Spleen (tissue), 11 donors: ENCODE measurements around the gene TTLL5. TPM values are rescaled to one million over a fixed set of nuclear protein-coding genes. Genes with fewer than 3 reads are reported as not detected.

Experiments
- DNase-seq: peaks from one replicate; pipeline ENCODE4 v3.0.0-alpha.2; 2020
- H3K27ac ChIP-seq, 8 donors: fragments of 200-600 bp; sonication (generic) in 7 of 8; 1 replicate in 4 of 8; 2 replicates in 4 of 8; pipeline versions ENCODE4 v1.5.0 to v1.8.0; 2016 to 2021; ENCODE audit warnings: inconsistent platforms in 4 of 8, mild to moderate bottlenecking in 4 of 8, moderate library complexity in 1 of 8
- H3K27me3 ChIP-seq, 7 donors: fragments of 200-600 bp; sonication (generic) in 6 of 7; replicated peaks in 1 of 7; 1 replicate in 4 of 7; 2 replicates in 3 of 7; pipeline versions ENCODE4 v1.5.0 to v1.8.0; 2016 to 2021; ENCODE audit warnings: inconsistent platforms in 3 of 7, mild to moderate bottlenecking in 1 of 7
- H3K36me3 ChIP-seq, 6 donors: fragments of 200-600 bp; sonication (generic) in 5 of 6; 1 replicate in 4 of 6; 2 replicates in 2 of 6; pipeline versions ENCODE4 v1.5.0 to v1.8.0; 2016 to 2021; ENCODE audit warnings: inconsistent platforms in 2 of 6
- H3K4me1 ChIP-seq, 6 donors: fragments of 200-600 bp; sonication (generic) in 5 of 6; 1 replicate in 3 of 6; 2 replicates in 3 of 6; pipeline versions ENCODE4 v1.5.0 to v1.8.0; 2016 to 2021; ENCODE audit warnings: inconsistent platforms in 3 of 6
- H3K4me3 ChIP-seq, 8 donors: fragments of 200-600 bp; sonication (generic) in 7 of 8; 1 replicate in 4 of 8; 2 replicates in 4 of 8; pipeline versions ENCODE4 v1.5.0 to v1.8.0; 2016 to 2021; ENCODE audit warnings: inconsistent platforms in 4 of 8, mild to moderate bottlenecking in 4 of 8, moderate library complexity in 2 of 8
- H3K9me3 ChIP-seq, 8 donors: fragments of 200-600 bp; sonication (generic) in 7 of 8; 1 replicate in 4 of 8; 2 replicates in 4 of 8; pipeline versions ENCODE4 v1.5.0 to v1.8.0; 2016 to 2021; ENCODE audit warnings: inconsistent platforms in 4 of 8
- CTCF ChIP-seq, 11 experiments: fragments of 200-600 bp in 7 of 11; fragments of 450-650 bp in 4 of 11; sonication (generic) in 4 of 11; IDR thresholded peaks in 8 of 11; conservative IDR thresholded peaks in 3 of 11; 1 replicate in 7 of 11; 2 replicates in 4 of 11; pipeline versions ENCODE4 v1.4.0 to v1.8.0; 2016 to 2021; ENCODE audit warnings: antibody characterized with exemption in 11 of 11, inconsistent platforms in 4 of 11, mild to moderate bottlenecking in 1 of 11
- POLR2A ChIP-seq, 3 donors: fragments of 450-650 bp; IDR thresholded peaks; one replicate each; pipeline ENCODE4 v1.5.1; 2017; ENCODE audit warnings: antibody characterized with exemption in 3 of 3, mild to moderate bottlenecking in 1 of 3
- POLR2AphosphoS5 ChIP-seq, 3 donors: sonication (generic); formaldehyde crosslinking; IDR thresholded peaks; one replicate each; pipeline ENCODE4 v1.5.1; 2017; ENCODE audit warnings: antibody characterized with exemption in 3 of 3
- WGBS, 5 donors: extraction: QIAGEN DNeasy Blood & Tissue Kit in 3 of 5; methylation state at CpG; one replicate each; pipeline versions ENCODE4 v1.1.5 to v1.1.7; 2013 to 2018; 5-methylcytosine and 5-hydroxymethylcytosine counted together
- intact Hi-C: fragments of 100-400 bp; cut with DNase I; formaldehyde crosslinking; loops from one replicate; pipeline ENCODE4 v1.15.0; 2023; ENCODE audit warnings: low total_unique reads
- polyA plus RNA-seq, 3 donors: library from polyadenylated mRNA; stranded (reverse); fragments of 200-250 nt; gene quantifications; one replicate each; pipeline ENCODE4 v1.2.1, GENCODE V29; 2013
- total RNA-seq, 7 donors: library from RNA; depleted of rRNA in 3 of 7; stranded (reverse); fragments of >200 nt in 3 of 7; fragmentation: NEBNext Ultra II Directional in 4 of 7; extraction: Animal tissue kit (Norgen Biotek cat#: 25700) in 4 of 7; gene quantifications; one replicate each; pipeline versions ENCODE4 v1.1.0 to v1.2.1, GENCODE V29; 2016 to 2021
- donor health status: healthy with polysubstance abuse.
- donor health status: DM: no; HTN: no; CAD: no; lungs with moderate emphysema.
- donor health status: DM: no; HTN: no; CAD: no.
- donor health status: Bipolar disorder and iron deficiency.
- donor health status: healthy.
- donor health status: DM: no; HTN: no; CAD: no.
- donor health status: DM: yes; HTN: yes; CAD: no.

The TTLL5 gene
- total and polyA plus RNA-seq, 10 donors = 4.5 to 44.1 (median 31.6) TPM

GRCh38 chr14:75811872-75812499 is 150.9 kb downstream of the TTLL5 start:
- Histone ChIP-seq H3K4me3 (no peak overlapping the region), H3K36me3 (peaks cover 0 to 60% (median 0%) of the 10 kb centered on the region in 6 donors), H3K27me3 (no peaks in the 10 kb centered on the region), H3K9me3 (no peaks in the 10 kb centered on the region), H3K4me1 (no peaks in the 10 kb centered on the region), H3K27ac (no peak overlapping the region)
- TF ChIP-seq POLR2A (IDR thresholded peaks at IDR 0.05) (no peak), POLR2AphosphoS5 (IDR thresholded peaks at IDR 0.05) (no peak), CTCF (IDR thresholded peaks at IDR 0.05 in 8 of 11, conservative IDR thresholded peaks at IDR 0.05 in 3 of 11) (no peak)
- intact Hi-C loops = no loop called here
- no peak for DNase-seq
- WGBS, 5 donors = 89 to 93% (median 90%) methylated on average over 7 of the region's 7 CpGs

DNA sequence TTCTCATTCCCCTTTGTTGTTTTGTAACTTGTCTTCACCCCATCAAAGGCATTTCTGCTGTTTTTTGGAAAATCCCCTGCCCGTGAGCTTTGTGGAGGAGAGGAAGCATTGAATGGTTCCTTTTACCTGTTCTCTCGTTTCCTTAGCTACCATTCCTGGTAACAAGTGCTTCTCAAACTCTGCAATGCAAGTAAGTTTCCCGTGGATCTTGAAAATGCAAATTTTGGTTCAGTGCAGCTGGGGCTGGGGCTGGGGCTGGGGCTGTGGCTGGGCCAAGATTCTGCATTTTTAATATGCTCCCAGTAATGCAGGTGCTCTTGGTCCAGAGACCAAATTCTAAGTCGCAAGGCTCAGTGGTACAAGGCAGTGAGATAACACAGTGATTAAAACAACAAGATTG is 151.6 kb downstream of the TTLL5 start:
- Histone ChIP-seq H3K27ac (no peak overlapping the region), H3K36me3 (peaks cover 0 to 57% (median 0%) of the 10 kb centered on the region in 6 donors), H3K27me3 (no peaks in the 10 kb centered on the region), H3K4me1 (no peaks in the 10 kb centered on the region), H3K9me3 (no peaks in the 10 kb centered on the region), H3K4me3 (no peak overlapping the region)
- intact Hi-C loops = no loop called here
- WGBS, 5 donors = 75 to 90% (median 78%) methylated on average over 4 of the region's 4 CpGs
- TF ChIP-seq POLR2A (IDR thresholded peaks at IDR 0.05) (no peak), POLR2AphosphoS5 (IDR thresholded peaks at IDR 0.05) (no peak), CTCF (IDR thresholded peaks at IDR 0.05 in 8 of 11, conservative IDR thresholded peaks at IDR 0.05 in 3 of 11) (no peak)
- no peak for DNase-seq

- intact Hi-C loops = no loop called here
- no peak overlapping the region for H3K4me3 ChIP-seq
- H3K36me3 ChIP-seq = peaks cover 0 to 54% (median 3%) of the 10 kb centered on the region in 6 donors
- WGBS, 5 donors = 72 to 94% (median 88%) methylated on average over 4 of the region's 4 CpGs
- H3K27ac ChIP-seq = no peak overlapping the region
- DNase-seq = no peak
- H3K9me3 ChIP-seq = no peaks in the 10 kb centered on the region
- no peaks in the 10 kb centered on the region for H3K4me1 ChIP-seq
- TF ChIP-seq POLR2AphosphoS5 (IDR thresholded peaks at IDR 0.05) = no peak
- TF ChIP-seq POLR2A (IDR thresholded peaks at IDR 0.05) = no peak
- TF ChIP-seq CTCF (IDR thresholded peaks at IDR 0.05 in 8 of 11, conservative IDR thresholded peaks at IDR 0.05 in 3 of 11) = no peak
- H3K27me3 ChIP-seq = no peaks in the 10 kb centered on the region
Measured at GRCh38 chr14:75820761-75821160, 159.7 kb downstream of the TTLL5 start.

GRCh38 chr14:75821831-75822521 is 160.9 kb downstream of the TTLL5 start:
- intact Hi-C loops = no loop called here
- Histone ChIP-seq H3K27ac (no peak overlapping the region), H3K9me3 (no peaks in the 10 kb centered on the region), H3K36me3 (peaks cover 0 to 56% (median 3%) of the 10 kb centered on the region in 6 donors), H3K4me3 (no peak overlapping the region), H3K27me3 (no peaks in the 10 kb centered on the region), H3K4me1 (no peaks in the 10 kb centered on the region)
- 88 to 98% (median 94%) methylated on average over 2 of the region's 2 CpGs for WGBS, 5 donors
- no peak for DNase-seq
- TF ChIP-seq POLR2AphosphoS5 (IDR thresholded peaks at IDR 0.05) (no peak), POLR2A (IDR thresholded peaks at IDR 0.05) (no peak), CTCF (IDR thresholded peaks at IDR 0.05 in 8 of 11, conservative IDR thresholded peaks at IDR 0.05 in 3 of 11) (no peak)
